Fibroblast of lung (primary cell): ENCODE measurements around the gene ASGR1. TPM values are rescaled to one million over a fixed set of nuclear protein-coding genes. Genes with fewer than 3 reads are reported as not detected.

ENCODE experiments used
- DNase-seq, 2 donors: peaks; one replicate each; pipeline versions ENCODE4 v3.0.0 to v3.0.0-alpha.2; 2010; ENCODE audit warnings: low read depth in 2 of 2
- H2AFZ ChIP-seq: 2 replicates; pipeline ENCODE4 v1.5.1; 2012; ENCODE audit warnings: low read length, control low read depth, inconsistent platforms
- H3K27ac ChIP-seq: 2 replicates; pipeline ENCODE4 v1.5.1; 2011; ENCODE audit warnings: low read length, control low read depth; ENCODE audit not compliant: insufficient read depth
- H3K27me3 ChIP-seq: 2 replicates; pipeline ENCODE4 v1.5.1; 2011; ENCODE audit warnings: mild to moderate bottlenecking, low read length; ENCODE audit not compliant: control insufficient read depth, insufficient read depth
- H3K36me3 ChIP-seq: 2 replicates; pipeline ENCODE4 v1.5.1; 2011; ENCODE audit warnings: low read length; ENCODE audit not compliant: control insufficient read depth, insufficient read depth
- H3K4me1 ChIP-seq: 2 replicates; pipeline ENCODE4 v1.5.1; 2011; ENCODE audit warnings: low read length; ENCODE audit not compliant: control insufficient read depth, insufficient read depth; ENCODE audit errors: extremely low read depth
- H3K4me2 ChIP-seq: 2 replicates; pipeline ENCODE4 v1.5.1; 2011; ENCODE audit warnings: low read length, control low read depth; ENCODE audit not compliant: insufficient read depth; ENCODE audit errors: extremely low read depth
- H3K4me3 ChIP-seq, 4 experiments: fragments of 200-600 bp in 1 of 4; sonication (generic) in 1 of 4; replicated peaks in 1 of 4; 2 replicates each; pipeline ENCODE4 v1.5.1; 2011 to 2016; ENCODE audit warnings: low read length in 4 of 4, low read depth in 3 of 4, mild to moderate bottlenecking in 3 of 4, control low read depth in 2 of 4, inconsistent platforms in 1 of 4, mixed read lengths in 1 of 4; ENCODE audit not compliant: insufficient read depth in 1 of 4; ENCODE audit errors: control extremely low read depth in 1 of 4
- H3K79me2 ChIP-seq: 2 replicates; pipeline ENCODE4 v1.5.1; 2012; ENCODE audit warnings: mild to moderate bottlenecking, low read length, inconsistent platforms; ENCODE audit not compliant: control insufficient read depth, insufficient read depth
- H3K9ac ChIP-seq: 2 replicates; pipeline ENCODE4 v1.5.1; 2011; ENCODE audit warnings: mild to moderate bottlenecking, low read length, control low read depth; ENCODE audit not compliant: insufficient read depth
- H3K9me3 ChIP-seq: 2 replicates; pipeline ENCODE4 v1.5.1; 2012; ENCODE audit warnings: low read depth, low read length; ENCODE audit not compliant: control insufficient read depth, insufficient read depth
- H4K20me1 ChIP-seq: 2 replicates; pipeline ENCODE4 v1.5.1; 2011; ENCODE audit warnings: low read length; ENCODE audit not compliant: control insufficient read depth, insufficient read depth; ENCODE audit errors: extremely low read depth
- CTCF ChIP-seq, 2 donors: IDR thresholded peaks in 1 of 2; conservative IDR thresholded peaks in 1 of 2; 1 replicate in 1 of 2; 2 replicates in 1 of 2; pipeline ENCODE4 v1.5.1; 2011 to 2012; ENCODE audit warnings: low read length in 2 of 2, control low read depth in 1 of 2, inconsistent platforms in 1 of 2, low read depth in 1 of 2, mild to moderate bottlenecking in 1 of 2
- EZH2 ChIP-seq: IDR thresholded peaks from 2 replicates; pipeline ENCODE4 v1.5.1; 2012; ENCODE audit warnings: low read length, control low read depth, mild to moderate bottlenecking; ENCODE audit errors: missing control alignments
- polyA plus RNA-seq, 2 donors: library from polyadenylated mRNA; depleted of rRNA in 1 of 2; stranded (reverse) in 1 of 2; unstranded in 1 of 2; fragments of >200 nt; gene quantifications; 2 replicates each; pipeline ENCODE4 v1.2.1, GENCODE V29; 2011 to 2012; ENCODE audit warnings: missing spikeins in 1 of 2
- total RNA-seq: library from RNA; depleted of rRNA; stranded (reverse); fragments of >200 nt; gene quantifications from 2 replicates; pipeline ENCODE4 v1.2.1, GENCODE V29; 2014

The ASGR1 gene
- total and polyA plus RNA-seq, 2 donors (not counting 1 experiment from before 2014, with no cell fraction given): 0.14 to 0.66 TPM

GRCh38 chr17:7191571-7192270, 12.6 kb upstream of the ASGR1 start:
- no peak overlapping the region for H3K4me2 ChIP-seq
- no peaks in the 10 kb centered on the region for H3K9me3 ChIP-seq
- H3K4me1 ChIP-seq: no peaks in the 10 kb centered on the region
- H3K36me3 ChIP-seq: peaks cover 17% of the 10 kb centered on the region
- peak in 1 of 2 donors; percentile 21 for DNase-seq
- no peak overlapping the region for H3K9ac ChIP-seq
- no peak overlapping the region for H3K27ac ChIP-seq
- H2AFZ ChIP-seq: no peak overlapping the region
- H3K4me3 ChIP-seq: no peak overlapping the region
- no peaks in the 10 kb centered on the region for H4K20me1 ChIP-seq
- TF ChIP-seq EZH2: no peak
- TF ChIP-seq CTCF (conservative IDR thresholded peaks at IDR 0.05 in 1 of 2, IDR thresholded peaks at IDR 0.05 in 1 of 2; ENCODE audit: low read depth in 1 of 2, low read length in 2 of 2): no peak
- H3K27me3 ChIP-seq: no peaks in the 10 kb centered on the region
- H3K79me2 ChIP-seq: no peaks in the 10 kb centered on the region

DNA sequence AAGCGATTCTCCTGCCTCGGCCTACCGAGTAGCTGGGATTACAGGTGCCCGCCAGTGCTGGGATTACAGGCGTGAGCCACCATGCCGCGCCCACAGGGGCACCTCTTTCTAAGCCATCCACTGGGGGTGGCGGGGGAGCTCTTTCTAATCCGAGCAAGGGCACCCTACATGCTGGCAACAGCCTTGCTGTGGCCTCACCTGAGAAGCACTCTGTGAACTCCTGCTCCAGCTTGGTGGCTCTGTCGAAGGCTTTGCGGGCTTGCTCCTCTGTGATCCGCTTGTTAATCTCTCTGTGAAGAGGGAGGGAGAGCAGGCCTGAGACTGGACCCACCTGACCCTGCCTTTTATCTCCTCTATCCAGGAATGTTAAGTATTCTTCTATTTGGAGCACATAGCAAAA, 11.9 kb upstream of the ASGR1 start:
- Histone ChIP-seq H3K9me3 (no peaks in the 10 kb centered on the region), H3K9ac (no peak overlapping the region), H3K4me3 (no peak overlapping the region), H3K4me2 (no peak overlapping the region), H3K4me1 (no peaks in the 10 kb centered on the region), H3K79me2 (no peaks in the 10 kb centered on the region), H2AFZ (no peak overlapping the region), H3K27ac (no peak overlapping the region), H3K27me3 (no peaks in the 10 kb centered on the region), H4K20me1 (no peaks in the 10 kb centered on the region), H3K36me3 (peaks cover 13% of the 10 kb centered on the region)
- DNase-seq: no peak
- TF ChIP-seq EZH2 (no peak), CTCF (conservative IDR thresholded peaks at IDR 0.05 in 1 of 2, IDR thresholded peaks at IDR 0.05 in 1 of 2; ENCODE audit: low read depth in 1 of 2, low read length in 2 of 2) (no peak)

- Histone ChIP-seq H3K27ac (no peak overlapping the region), H3K79me2 (no peaks in the 10 kb centered on the region), H3K36me3 (peaks cover 9% of the 10 kb centered on the region), H3K4me3 (no peak overlapping the region), H3K9me3 (no peaks in the 10 kb centered on the region), H4K20me1 (no peaks in the 10 kb centered on the region), H2AFZ (no peak overlapping the region), H3K9ac (no peak overlapping the region), H3K4me2 (no peak overlapping the region), H3K4me1 (no peaks in the 10 kb centered on the region), H3K27me3 (no peaks in the 10 kb centered on the region)
- TF ChIP-seq CTCF (conservative IDR thresholded peaks at IDR 0.05 in 1 of 2, IDR thresholded peaks at IDR 0.05 in 1 of 2; ENCODE audit: low read depth in 1 of 2, low read length in 2 of 2) (no peak), EZH2 (no peak)
- DNase-seq: no peak
Measured at GRCh38 chr17:7190276-7190917, 11.2 kb upstream of the ASGR1 start.
